Right atrium auricular region (tissue), 2 donors: Measurements from ENCODE around the gene SNN. TPM values are rescaled to one million over a fixed set of nuclear protein-coding genes. Genes with fewer than 3 reads are reported as not detected.

Experiments
- DNase-seq: peaks from one replicate; pipeline ENCODE4 v3.0.0-alpha.2; 2019; ENCODE audit warnings: low spot score
- H3K27ac ChIP-seq, 2 donors: fragments of 200-600 bp; sonication (generic); 1 replicate in 1 of 2; 2 replicates in 1 of 2; pipeline ENCODE4 v1.5.1; 2016 to 2019
- H3K27me3 ChIP-seq, 2 donors: fragments of 200-600 bp; sonication (generic); one replicate each; pipeline versions ENCODE4 v1.5.1 to v1.6.0; 2017 to 2019
- H3K36me3 ChIP-seq: fragments of 200-600 bp; sonication (generic); one replicate; pipeline ENCODE4 v1.5.1; 2016
- H3K4me1 ChIP-seq, 2 donors: fragments of 200-600 bp; sonication (generic); one replicate each; pipeline versions ENCODE4 v1.5.1 to v1.6.0; 2017 to 2019
- H3K4me3 ChIP-seq, 2 donors: fragments of 200-600 bp; sonication (generic); 1 replicate in 1 of 2; 2 replicates in 1 of 2; pipeline ENCODE4 v1.5.1; 2017 to 2019; ENCODE audit warnings: mild to moderate bottlenecking in 1 of 2, moderate library complexity in 1 of 2
- H3K9me3 ChIP-seq, 2 donors: fragments of 200-600 bp; sonication (generic); one replicate each; pipeline ENCODE4 v1.5.1; 2019
- total RNA-seq, 2 donors: library from RNA; depleted of rRNA; stranded (reverse); fragments of >200 nt; gene quantifications; one replicate each; pipeline ENCODE4 v1.1.0, GENCODE V29; 2016
- TF ChIP-seq, protein P1 (sequence below), 2 donors: fragments of 200-600 bp; sonication (generic); IDR thresholded peaks; one replicate each; pipeline ENCODE4 v1.5.1; 2019; ENCODE audit warnings: antibody characterized with exemption in 2 of 2

SNN gene
- total RNA-seq, 2 donors from 2014 or later: 18.9 to 20.0 TPM

DNA sequence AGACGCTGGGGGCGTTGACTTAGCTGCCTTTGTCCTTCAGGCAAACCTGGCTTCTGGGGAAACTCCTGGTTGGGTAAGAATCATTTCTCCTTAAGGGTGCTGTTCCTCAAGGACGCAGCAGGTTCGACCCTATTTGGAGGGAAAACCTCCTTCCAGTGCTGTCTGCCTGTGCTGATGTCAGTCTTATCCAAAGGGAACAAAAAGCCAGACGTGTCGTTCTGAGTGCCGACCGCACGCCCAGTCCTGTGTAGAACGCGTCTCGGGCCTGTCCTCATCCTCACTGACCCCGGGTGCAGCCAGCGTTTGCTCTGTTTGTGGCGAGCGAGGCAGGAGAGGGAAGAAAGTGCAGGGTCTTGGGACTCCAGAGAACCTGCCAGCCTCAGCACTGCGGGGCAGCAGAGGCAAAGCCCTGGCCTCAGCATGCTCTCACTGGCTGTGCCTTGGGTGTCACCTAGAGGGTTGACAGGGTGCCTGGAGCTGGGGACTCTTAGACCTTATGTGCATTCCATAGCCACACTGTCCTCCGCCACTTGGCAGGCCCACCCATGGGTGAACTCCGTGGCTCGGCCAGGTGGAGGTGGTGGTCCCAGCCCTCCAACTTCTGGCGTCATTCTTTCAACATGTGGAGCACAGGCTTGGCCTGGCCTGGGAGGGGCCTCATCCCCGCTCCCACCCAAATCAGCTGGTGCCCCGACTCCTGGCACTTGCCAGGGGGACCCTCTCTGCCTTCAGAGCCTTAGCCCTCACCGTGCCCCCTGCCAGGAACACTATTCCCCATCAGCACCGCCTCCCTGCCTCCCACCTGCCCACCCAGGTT, 6.0 kb downstream of the SNN start:
- H3K4me3 ChIP-seq: no peak overlapping the region
- peak overlapping the region; percentile 26 to 91 for H3K27ac ChIP-seq
- peaks cover 35% of the 10 kb centered on the region for H3K36me3 ChIP-seq
- TF ChIP-seq, protein P1, sequence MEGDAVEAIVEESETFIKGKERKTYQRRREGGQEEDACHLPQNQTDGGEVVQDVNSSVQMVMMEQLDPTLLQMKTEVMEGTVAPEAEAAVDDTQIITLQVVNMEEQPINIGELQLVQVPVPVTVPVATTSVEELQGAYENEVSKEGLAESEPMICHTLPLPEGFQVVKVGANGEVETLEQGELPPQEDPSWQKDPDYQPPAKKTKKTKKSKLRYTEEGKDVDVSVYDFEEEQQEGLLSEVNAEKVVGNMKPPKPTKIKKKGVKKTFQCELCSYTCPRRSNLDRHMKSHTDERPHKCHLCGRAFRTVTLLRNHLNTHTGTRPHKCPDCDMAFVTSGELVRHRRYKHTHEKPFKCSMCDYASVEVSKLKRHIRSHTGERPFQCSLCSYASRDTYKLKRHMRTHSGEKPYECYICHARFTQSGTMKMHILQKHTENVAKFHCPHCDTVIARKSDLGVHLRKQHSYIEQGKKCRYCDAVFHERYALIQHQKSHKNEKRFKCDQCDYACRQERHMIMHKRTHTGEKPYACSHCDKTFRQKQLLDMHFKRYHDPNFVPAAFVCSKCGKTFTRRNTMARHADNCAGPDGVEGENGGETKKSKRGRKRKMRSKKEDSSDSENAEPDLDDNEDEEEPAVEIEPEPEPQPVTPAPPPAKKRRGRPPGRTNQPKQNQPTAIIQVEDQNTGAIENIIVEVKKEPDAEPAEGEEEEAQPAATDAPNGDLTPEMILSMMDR (IDR thresholded peaks at IDR 0.05): no peak
- H3K4me1 ChIP-seq: peaks cover 0 to 81% of the 10 kb centered on the region in 2 donors
- no peaks in the 10 kb centered on the region for H3K9me3 ChIP-seq
- no peak for DNase-seq
- H3K27me3 ChIP-seq: no peaks in the 10 kb centered on the region

DNA sequence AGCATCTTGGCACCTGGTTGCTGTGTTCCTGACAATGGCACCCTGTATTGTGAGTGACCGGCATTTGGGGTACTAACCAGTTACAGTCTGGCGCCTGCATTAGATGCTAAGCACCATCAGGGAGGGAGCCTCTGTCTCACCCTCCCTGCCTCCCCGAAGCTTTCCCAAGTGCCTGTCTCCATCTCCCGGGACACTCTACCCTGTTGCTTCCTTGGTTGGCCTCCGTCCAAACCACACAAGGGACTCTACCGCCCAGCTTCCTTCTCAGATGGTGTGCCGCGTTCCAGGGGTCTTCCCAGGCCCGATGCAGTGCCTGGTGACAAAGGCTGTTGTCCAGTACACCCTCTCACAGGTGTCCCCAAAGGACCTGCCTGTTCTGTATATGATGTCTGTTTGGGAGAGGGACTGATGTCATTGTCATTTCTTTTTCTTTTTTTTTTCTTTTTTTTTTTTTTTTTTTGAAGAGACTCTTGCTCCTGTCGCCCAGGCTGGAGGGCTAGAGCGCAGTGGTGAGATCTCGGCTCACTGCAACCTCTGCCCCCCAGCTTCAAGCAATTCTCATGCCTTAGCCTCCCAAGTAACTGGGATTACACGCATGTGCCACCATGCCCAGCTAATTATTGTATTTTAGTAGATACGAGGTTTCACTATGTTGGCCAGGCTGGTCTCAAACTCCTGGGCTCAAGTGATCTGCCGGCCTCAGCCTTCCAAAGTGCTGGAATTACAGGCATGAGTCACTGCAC, 6.7 kb downstream of the SNN start:
- H3K4me3 ChIP-seq: no peak overlapping the region
- peak overlapping the region; percentile 40 to 91 for H3K27ac ChIP-seq
- no peaks in the 10 kb centered on the region for H3K9me3 ChIP-seq

DNA sequence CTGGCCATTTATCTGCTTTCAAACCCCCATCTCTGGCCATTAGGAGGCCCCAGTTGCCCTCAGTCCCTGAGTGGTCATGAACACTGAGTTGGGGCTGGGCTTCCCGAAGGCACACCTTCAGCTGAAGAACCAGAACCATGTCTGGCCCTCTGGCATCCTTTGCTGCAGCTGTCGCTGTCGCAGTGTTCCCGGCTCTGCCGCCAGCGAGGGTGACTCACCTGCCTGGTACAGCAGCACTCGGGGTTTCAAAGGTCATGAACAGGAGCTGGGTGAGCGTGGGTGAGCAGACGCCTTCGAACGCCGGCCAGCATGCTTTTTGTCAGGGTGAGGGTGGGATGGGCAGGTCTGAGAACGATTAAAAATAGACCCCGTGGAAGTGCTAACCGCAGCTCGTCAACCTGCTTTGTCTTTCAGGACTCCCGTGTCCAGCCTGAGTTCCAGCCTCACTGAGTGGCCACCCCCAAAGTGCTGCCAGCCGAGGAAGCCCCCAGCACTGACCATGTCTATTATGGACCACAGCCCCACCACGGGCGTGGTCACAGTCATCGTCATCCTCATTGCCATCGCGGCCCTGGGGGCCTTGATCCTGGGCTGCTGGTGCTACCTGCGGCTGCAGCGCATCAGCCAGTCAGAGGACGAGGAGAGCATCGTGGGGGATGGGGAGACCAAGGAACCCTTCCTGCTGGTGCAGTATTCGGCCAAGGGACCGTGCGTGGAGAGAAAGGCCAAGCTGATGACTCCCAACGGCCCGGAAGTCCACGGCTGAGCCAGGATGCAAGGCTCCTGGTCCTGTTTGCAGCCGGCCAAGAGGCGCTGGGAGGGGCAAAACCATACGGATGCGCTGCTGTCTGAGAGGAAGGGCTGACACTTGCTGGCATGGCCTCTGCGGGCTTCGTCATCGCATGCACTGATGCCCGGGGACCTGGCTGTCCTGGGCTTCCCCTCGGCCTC, 7.6 kb downstream of the SNN start:
- H3K27ac ChIP-seq: peak overlapping the region; percentile 40 to 91
- TF ChIP-seq, protein P1 (IDR thresholded peaks at IDR 0.05): no peak
- H3K36me3 ChIP-seq: peaks cover 46% of the 10 kb centered on the region
- H3K9me3 ChIP-seq: no peaks in the 10 kb centered on the region
- no peak for DNase-seq
- no peak overlapping the region for H3K4me3 ChIP-seq
- H3K4me1 ChIP-seq: peaks cover 0 to 65% of the 10 kb centered on the region in 2 donors
- no peaks in the 10 kb centered on the region for H3K27me3 ChIP-seq

More for the DNA sequence above, 6.7 kb downstream of the SNN start:
- TF ChIP-seq, protein P1 (IDR thresholded peaks at IDR 0.05): no peak
- Histone ChIP-seq H3K27me3 (no peaks in the 10 kb centered on the region), H3K36me3 (peaks cover 42% of the 10 kb centered on the region), H3K4me1 (peaks cover 0 to 73% of the 10 kb centered on the region in 2 donors)
- DNase-seq: no peak

DNA sequence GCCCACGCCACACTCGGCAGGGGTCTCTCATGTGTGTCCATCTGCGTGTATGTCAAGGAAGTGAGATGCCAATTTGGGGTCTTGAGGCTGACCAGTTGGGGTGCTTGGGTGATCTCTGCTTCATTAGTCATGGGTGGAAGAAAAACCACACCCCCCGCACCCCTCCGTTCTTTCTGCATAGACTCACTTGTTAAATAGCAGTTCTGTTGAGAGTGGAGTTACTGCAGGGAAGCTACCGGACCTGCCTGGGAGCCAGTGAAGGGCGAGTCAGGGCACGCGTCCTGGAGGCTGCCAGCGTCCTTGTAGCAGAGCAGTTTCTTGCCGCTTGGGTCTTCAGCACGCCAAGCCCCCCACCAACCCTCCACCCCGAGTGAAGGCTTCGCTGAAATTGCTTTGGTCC, 8.5 kb downstream of the SNN start:
- TF ChIP-seq, protein P1 (IDR thresholded peaks at IDR 0.05): no peak
- no peak overlapping the region for H3K4me3 ChIP-seq
- H3K27me3 ChIP-seq: no peaks in the 10 kb centered on the region
- peaks cover 56% of the 10 kb centered on the region for H3K36me3 ChIP-seq
- H3K9me3 ChIP-seq: no peaks in the 10 kb centered on the region
- peaks cover 0 to 60% of the 10 kb centered on the region in 2 donors for H3K4me1 ChIP-seq
- H3K27ac ChIP-seq: peak overlapping the region; percentile 43 to 57
- no peak for DNase-seq

DNA sequence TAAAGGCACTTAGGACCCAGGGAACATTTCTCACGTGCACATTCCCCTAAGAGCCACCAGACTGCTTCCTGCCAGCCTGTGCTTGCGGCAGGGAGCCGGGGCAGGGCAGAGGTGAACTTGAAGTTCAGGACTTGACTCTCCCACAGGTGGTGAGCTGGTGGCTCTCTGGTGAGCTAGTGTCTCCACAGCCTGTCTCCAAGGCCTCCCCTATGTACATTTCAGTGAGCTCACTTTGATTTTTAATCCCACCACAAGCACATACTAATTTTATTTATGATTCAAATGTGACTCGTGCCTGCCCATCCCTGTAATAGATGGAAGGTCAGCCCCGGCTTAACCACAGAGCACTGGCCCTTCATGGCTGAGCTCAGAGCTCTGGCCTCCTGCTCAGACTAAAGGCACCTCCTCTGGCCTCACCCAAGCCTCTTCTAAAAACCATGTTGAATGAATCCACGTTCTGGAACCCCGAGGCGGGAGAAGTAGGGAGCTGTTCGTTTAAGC, 9.2 kb downstream of the SNN start:
- H3K27ac ChIP-seq: peak overlapping the region; percentile 43 to 57
- H3K36me3 ChIP-seq: peaks cover 60% of the 10 kb centered on the region
- H3K9me3 ChIP-seq: no peaks in the 10 kb centered on the region
- no peak overlapping the region for H3K4me3 ChIP-seq
- H3K27me3 ChIP-seq: no peaks in the 10 kb centered on the region
- TF ChIP-seq, protein P1 (IDR thresholded peaks at IDR 0.05): no peak
- DNase-seq: no peak
- peaks cover 0 to 60% of the 10 kb centered on the region in 2 donors for H3K4me1 ChIP-seq
